K562 (cell line): ENCODE measurements around the gene INO80D.

Experiments
- CTCF ChIP-seq, 3 experiments: IDR thresholded peaks in 2 of 3; conservative IDR thresholded peaks in 1 of 3; 2 replicates each; pipeline ENCODE4 v1.5.1; 2011 to 2012; ENCODE audit warnings: low read length in 3 of 3, mild to moderate bottlenecking in 3 of 3, control low read depth in 2 of 3, improper control_type of control experiment in 1 of 3, inconsistent platforms in 1 of 3, low read depth in 1 of 3, mixed read lengths in 1 of 3, moderate library complexity in 1 of 3; ENCODE audit not compliant: insufficient read depth in 2 of 3
- EP300 ChIP-seq: IDR thresholded peaks from 2 replicates; pipeline ENCODE4 v1.6.1; 2012; ENCODE audit warnings: low read length, improper control_type of control experiment
- HDAC2 ChIP-seq: fragments of 450-650 bp; IDR thresholded peaks from 2 replicates; pipeline ENCODE4 v1.6.1; 2016; ENCODE audit warnings: mild to moderate bottlenecking
- ILF3 ChIP-seq: fragments of 450-650 bp; IDR thresholded peaks from 2 replicates; pipeline ENCODE4 v1.6.1; 2018; ENCODE audit warnings: antibody characterized with exemption, mild to moderate bottlenecking, moderate library complexity, borderline replicate concordance
- MTA3 ChIP-seq: fragments of 450-650 bp; formaldehyde crosslinking; IDR thresholded peaks from 2 replicates; pipeline ENCODE4 v1.6.1; 2017; ENCODE audit warnings: mild to moderate bottlenecking, borderline replicate concordance
- TBL1XR1 ChIP-seq, 2 experiments: IDR thresholded peaks; 2 replicates each; pipeline ENCODE4 v1.6.1; 2012; ENCODE audit warnings: improper control_type of control experiment in 2 of 2, low read length in 2 of 2, mild to moderate bottlenecking in 1 of 2
- USF1 ChIP-seq: sonication (generic); formaldehyde crosslinking; IDR thresholded peaks from 2 replicates; pipeline ENCODE4 v1.9.0; 2022; ENCODE audit warnings: mild to moderate bottlenecking, missing genetic modification reagents
- ZNF280A ChIP-seq: fragments of 450-650 bp; IDR thresholded peaks from 2 replicates; pipeline ENCODE4 v1.6.1; 2018; ENCODE audit warnings: mild to moderate bottlenecking, low read depth; ENCODE audit not compliant: partially characterized antibody
- ZNF449 ChIP-seq: fragments of 250-450 bp; sonication (Bioruptor Pico); IDR thresholded peaks from 2 replicates; pipeline ENCODE4 v1.8.0; 2022; ENCODE audit warnings: moderate library complexity, mild to moderate bottlenecking, inconsistent platforms

GRCh38 chr2:206028101-206028500 lies 57.9 kb downstream of the INO80D start:
- no peak for TF ChIP-seq ZNF449 (CRISPR knock-in tag)
- no peak for TF ChIP-seq USF1 (CRISPR knock-in tag)
- TF ChIP-seq HDAC2, result no peak
- TF ChIP-seq ILF3, result no peak
- TF ChIP-seq ZNF280A, result no peak
- TF ChIP-seq CTCF (IDR thresholded peaks at IDR 0.05 in 2 of 3, conservative IDR thresholded peaks at IDR 0.05 in 1 of 3; ENCODE audit: insufficient read depth in 2 of 3, low read depth in 1 of 3, low read length in 3 of 3), result no peak
- no peak for TF ChIP-seq TBL1XR1 (IDR thresholded peaks at IDR 0.05; ENCODE audit: low read length in 2 of 2)
- TF ChIP-seq MTA3, result no peak
- no peak for TF ChIP-seq EP300
